Vagina (tissue), 2 donors: ENCODE data around the gene F3.

Experiments
- POLR2AphosphoS5 ChIP-seq, 2 donors: sonication (generic); formaldehyde crosslinking; IDR thresholded peaks; one replicate each; pipeline ENCODE4 v1.9.0; 2017; ENCODE audit warnings: antibody characterized with exemption in 2 of 2, mild to moderate bottlenecking in 2 of 2, low read depth in 1 of 2; ENCODE audit not compliant: insufficient read depth in 1 of 2
- TF ChIP-seq, protein P1 (sequence below), 3 experiments: fragments of 450-650 bp in 2 of 3; fragments of 200-600 bp in 1 of 3; sonication (generic) in 1 of 3; IDR thresholded peaks; one replicate each; pipeline ENCODE4 v1.5.1; 2017 to 2019; ENCODE audit warnings: antibody characterized with exemption in 3 of 3, mild to moderate bottlenecking in 2 of 3, moderate library complexity in 2 of 3

DNA sequence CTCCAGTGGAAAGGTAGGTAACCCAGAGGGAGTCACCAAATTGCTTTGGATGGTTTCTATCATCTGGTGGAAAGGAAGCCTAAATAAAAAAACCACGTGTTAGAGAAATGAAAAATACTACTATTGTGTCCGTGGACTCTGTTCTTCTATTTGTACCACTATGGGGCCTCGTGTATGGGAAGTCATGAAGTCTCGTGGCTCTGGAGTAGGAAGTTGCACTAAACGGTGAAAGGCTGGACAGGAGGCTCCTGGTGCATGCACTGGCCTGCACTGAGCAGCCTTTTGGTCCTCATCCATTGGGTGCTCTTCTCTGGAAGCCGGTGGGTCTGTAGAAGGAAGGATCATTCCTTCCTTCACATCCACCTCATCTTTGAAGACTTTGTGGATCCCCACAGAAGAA, 17.0 kb downstream of the F3 start:
- TF ChIP-seq POLR2AphosphoS5 (IDR thresholded peaks at IDR 0.05; ENCODE audit: insufficient read depth in 1 of 2, low read depth in 1 of 2) = no peak
- TF ChIP-seq, protein P1, sequence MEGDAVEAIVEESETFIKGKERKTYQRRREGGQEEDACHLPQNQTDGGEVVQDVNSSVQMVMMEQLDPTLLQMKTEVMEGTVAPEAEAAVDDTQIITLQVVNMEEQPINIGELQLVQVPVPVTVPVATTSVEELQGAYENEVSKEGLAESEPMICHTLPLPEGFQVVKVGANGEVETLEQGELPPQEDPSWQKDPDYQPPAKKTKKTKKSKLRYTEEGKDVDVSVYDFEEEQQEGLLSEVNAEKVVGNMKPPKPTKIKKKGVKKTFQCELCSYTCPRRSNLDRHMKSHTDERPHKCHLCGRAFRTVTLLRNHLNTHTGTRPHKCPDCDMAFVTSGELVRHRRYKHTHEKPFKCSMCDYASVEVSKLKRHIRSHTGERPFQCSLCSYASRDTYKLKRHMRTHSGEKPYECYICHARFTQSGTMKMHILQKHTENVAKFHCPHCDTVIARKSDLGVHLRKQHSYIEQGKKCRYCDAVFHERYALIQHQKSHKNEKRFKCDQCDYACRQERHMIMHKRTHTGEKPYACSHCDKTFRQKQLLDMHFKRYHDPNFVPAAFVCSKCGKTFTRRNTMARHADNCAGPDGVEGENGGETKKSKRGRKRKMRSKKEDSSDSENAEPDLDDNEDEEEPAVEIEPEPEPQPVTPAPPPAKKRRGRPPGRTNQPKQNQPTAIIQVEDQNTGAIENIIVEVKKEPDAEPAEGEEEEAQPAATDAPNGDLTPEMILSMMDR (IDR thresholded peaks at IDR 0.05) = no peak
